Pons (tissue), 1 donor: ENCODE data around the gene ELK3.

ENCODE experiments used
- DNase-seq: peaks from one replicate; pipeline ENCODE4 v3.0.0-alpha.2; 2016; ENCODE audit warnings: low spot score

Gene ELK3

DNA sequence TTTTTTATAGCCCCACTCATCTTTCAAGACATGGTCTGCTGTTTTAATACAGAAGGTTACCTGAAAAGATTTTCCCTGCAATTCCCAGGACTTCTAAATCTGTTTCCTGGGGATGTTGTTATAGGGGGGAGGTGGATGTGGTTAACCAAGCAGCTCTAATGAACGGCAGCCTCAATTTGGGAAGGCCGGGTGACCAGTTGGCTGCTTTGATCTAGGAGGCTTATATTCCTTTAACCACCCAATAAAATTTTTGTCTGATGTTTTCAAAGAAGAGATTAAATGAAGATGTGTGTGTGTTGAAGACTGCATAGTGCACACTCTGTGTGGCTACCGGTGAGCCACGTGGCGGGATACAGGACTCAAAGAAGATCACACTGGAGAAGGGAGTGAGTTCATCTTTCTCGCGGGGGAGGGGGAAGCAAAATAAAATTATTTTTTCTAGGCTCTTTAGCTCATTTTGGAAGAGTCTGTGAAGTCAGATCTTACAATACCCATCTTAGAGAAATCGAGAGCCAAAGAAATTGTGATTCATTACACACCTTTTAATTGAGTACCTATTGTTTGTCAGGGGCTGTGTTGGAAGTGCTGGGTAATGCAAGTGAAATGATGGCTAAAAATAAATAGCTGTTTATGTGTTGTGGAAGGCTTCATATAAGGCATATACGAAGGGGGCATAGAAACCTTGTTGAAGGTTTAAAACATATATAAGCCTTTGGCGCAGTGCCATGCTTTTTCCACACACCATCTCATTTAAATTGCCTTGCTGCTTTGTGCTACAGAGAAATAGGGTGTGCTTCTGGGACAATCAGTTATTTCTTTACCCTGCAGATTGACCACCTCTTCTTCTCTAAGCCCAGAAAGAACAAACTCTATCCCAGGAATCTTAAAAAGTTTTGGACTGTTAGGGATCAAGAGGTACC lies 18.5 kb downstream of the ELK3 start:
- DNase-seq = no peak

DNA sequence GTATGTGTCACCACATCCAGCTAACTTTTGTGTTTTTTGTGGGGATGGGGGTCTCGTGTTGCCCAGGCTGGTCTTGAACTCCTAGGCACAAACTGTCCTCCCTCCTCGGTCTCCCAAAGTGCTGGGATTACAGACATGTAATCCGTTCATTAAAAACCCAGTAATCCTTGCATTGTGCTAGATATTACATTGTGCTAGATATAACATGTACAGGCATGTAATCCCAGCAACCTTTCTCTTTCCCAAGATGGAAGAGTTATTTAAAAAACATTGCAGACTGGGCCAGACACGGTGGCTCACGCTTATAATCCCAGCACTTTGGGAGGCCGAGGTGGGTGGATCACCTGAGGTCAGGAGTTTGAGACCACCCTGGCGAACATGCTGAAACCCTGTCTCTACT lies 19.7 kb downstream of the ELK3 start:
- DNase-seq = no peak

DNA sequence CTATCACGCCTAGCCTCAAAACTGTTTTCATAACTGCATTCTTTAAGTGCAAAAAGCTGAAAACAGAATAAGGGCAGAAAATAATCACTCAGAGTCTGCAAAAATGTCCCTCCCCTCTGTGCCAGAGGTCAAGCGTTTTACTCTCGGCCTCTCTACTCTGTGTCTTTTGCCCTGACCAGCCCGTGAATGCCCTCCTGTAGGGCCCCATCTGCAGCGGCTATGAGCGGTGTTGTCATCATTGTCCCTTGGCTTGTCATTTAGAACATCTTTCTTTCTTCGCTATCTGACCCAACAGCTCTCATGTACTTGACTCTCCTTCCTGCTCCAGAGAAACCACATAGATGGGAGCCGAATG lies 21.7 kb downstream of the ELK3 start:
- DNase-seq = no peak

DNA sequence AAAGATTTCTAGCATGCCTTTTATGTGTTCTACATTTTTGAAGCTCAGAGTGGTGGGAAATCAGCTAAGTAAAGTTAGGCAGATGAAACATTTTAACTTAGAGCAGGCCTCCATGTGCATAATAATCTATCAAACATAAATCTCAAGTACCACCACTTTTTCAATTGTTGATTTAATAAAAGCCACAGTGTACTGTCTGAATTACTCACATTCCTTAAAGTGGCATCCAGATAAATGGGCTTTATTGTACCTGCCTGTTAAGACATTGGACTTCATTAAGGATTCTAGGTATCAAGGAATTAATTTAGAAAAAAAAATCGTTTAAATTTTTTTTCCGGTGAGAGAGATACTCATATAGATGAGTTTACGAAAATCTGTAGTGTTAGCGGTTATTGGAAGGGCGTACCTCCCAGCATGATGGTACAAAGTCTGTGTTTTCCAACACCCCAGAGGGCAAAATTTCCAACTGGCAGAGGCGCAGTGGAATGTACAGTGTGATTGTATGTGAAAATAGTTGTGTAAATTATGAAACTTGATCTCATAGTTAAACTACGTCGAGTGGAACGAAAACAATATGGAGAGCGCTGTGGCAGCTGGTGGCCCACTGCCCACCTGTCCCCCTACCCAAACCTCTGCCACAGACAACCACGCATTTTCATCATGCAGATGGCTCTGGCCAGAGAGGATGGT lies 25.0 kb downstream of the ELK3 start:
- no peak for DNase-seq

DNA sequence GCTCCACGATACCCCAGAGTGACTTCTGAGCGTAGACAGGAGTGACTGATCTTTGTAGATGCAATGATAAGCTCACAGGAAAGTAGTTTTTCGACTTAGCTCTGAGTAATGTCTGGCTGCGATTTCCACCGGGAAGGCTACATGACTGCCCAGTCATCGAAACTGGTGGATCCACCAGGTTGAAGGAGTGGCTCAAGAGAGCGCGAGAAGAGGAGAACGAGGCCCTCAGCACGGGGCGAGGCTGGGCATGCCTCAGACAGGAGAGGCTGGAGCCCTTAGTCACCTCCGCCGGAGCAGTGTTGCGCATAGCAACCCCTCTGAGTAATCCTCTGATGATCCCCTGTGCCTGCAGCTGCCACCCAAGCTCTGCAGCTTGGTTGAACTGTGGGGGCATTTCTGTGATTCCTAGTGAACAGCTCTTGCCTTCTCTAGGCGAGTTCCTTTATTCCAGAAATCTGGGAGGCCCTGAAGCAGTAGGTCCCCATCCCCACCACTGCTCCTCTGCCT lies 25.6 kb downstream of the ELK3 start:
- no peak for DNase-seq

DNA sequence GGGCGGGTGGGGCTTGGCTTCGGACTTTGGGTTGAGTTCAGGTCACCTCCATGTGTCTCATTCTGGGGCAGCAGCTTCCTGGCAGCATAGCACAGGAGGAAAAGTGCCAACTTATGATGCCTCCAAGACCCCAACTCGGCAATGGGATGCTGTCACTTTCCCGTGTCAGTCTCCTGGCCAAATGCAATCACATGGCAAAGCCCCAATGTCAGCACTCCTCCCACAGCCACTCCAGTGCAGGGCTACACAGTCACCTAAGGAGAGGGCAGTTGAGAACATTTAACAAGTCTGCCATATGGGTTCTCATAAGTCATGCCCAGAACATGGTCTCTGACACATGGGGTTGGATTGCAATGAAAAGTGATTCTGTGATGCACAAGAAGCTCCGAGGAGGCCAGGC lies 26.7 kb downstream of the ELK3 start:
- DNase-seq = no peak

DNA sequence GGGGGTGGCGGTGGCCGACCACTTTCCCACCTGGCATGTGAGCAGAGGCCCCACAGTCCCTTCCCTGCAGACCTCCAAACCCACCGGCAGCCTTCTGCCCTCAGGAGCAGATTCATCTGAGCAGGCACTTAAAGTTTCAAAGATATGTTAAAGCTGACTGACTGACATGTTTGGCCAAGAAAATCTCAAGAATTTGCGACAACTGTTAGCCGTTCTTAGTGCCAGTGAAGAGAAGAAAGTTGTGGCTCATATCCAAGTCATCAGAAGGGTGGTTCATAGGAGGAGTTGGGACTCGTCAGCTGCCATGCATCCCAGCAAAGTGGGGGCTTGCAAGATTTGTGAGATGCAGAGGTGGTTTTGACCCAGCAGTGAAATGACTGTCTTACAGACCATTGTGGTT lies 27.2 kb downstream of the ELK3 start:
- DNase-seq = no peak

DNA sequence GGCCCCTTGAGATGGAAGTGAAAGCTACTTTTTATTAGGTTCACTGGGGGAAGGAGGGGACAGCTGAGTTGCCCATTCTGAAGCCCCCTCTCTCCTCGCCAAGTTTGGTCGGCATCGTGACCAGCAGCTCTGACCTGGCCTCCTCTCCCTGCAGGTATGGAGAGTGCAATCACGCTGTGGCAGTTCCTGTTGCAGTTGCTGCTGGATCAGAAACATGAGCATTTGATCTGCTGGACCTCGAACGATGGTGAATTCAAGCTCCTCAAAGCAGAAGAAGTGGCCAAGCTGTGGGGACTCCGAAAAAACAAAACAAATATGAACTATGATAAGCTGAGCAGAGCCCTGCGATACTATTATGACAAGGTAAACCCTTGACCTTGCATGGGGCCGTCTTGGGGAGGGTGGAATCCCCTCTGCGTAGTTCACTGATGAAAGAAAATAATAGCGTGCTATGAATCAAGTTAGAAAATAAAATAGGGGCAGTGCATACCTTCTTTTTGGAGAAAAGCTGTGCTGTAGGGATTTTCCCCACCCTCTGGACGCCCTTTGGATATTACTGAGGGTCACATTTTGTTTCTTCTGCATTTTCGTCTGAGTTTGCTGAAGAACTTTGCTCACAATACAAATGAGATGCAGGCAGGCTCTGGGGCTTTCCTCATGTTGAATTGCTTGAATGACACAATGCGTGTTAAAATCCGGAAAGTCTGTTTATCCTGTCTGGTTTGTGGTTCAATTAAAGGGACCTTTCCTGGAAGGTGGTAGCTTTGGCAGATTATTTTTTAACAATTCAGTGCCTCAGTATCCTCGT lies 29.4 kb downstream of the ELK3 start:
- no peak for DNase-seq

DNA sequence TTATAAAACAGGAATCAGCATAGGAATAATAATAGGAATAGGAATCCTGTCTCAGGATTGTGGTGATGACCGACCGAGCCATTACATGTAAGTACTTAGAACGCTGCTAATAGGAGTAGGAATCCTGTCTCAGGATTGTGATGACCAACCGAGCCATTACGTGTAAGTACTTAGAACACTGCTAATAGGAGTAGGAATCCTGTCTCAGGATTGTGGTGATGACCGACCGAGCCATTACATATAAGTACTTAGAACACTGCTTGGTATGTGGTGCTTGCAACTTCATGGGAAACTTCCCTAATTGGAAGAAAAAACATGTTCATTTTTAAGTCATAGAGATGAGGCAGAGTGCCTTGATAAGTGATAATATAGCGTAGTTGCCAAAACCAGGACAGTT lies 30.0 kb downstream of the ELK3 start:
- DNase-seq = no peak

DNA sequence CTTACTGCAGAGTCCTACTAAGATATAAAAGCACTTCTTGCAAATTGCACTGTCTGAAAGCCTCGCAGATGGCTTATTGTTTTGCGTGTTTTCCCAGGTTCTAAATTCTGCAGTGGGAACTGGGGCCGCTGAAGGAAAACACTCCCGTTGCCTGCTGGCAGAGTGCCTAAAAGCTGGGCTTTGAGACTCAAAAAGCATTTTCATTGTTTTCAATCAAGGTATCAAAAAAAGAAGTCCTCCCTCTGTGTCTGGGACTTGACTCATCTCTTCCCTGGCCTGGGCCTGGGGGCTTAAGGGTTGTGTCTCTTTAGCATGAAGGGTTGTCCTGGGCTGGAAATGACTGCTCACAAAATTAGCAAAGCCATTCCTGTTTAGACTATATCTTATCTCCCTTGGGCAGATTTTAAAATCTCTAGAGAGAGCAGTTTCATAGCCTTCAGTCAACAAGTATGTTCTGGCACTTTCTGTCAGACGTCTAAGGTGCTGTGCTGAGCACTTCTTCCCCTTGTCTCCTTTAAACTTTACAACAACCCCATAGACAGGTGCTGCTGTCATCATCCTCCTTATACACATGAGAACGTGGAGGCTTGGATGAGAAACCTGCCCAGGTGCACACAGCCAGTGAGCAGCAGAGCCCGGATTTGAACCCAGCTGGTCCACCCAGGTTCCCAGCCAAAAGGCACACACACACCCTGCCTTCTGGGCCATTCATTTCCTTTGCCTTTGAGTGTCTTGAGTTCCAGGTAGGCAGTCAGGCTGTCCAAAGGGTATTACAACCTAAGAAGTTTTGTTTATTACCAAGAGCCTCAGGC lies 31.1 kb downstream of the ELK3 start:
- DNase-seq = no peak

DNA sequence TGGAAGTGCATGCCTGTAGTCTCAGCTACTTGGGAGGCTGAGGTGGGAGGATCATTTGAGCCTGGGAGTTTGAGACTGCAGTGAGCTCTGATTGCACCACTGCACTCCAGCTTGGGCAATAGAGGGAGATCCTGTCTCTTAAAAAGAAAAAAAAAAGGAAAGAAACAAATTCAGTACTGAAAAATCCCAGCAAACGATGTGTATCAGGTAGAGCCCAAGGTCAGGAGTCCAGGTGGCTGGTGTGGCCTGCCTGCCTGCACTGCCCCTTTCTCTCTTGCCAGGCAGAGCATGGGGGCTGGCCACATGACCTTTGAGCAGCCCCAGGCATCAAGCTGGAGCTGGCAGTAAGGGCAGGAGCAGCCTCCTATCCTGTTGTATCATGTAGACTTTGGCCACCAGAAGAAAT lies 31.8 kb downstream of the ELK3 start:
- no peak for DNase-seq

DNA sequence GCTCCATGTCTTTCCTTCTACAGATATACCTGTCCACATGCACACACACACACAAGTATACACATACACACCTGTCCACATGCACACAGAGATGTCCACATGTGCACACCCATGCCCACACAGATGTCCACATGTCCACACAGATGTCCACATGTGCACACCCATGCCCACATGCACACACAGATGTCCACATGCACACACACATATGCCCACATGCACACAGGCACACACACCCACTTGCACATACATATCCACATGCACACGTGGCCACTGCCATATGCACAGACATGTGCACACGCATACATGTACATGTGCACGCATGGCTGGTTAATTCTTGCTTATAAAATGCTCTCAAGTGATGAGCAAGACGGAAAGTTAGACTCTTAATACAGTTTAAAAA lies 32.2 kb downstream of the ELK3 start:
- no peak for DNase-seq

DNA sequence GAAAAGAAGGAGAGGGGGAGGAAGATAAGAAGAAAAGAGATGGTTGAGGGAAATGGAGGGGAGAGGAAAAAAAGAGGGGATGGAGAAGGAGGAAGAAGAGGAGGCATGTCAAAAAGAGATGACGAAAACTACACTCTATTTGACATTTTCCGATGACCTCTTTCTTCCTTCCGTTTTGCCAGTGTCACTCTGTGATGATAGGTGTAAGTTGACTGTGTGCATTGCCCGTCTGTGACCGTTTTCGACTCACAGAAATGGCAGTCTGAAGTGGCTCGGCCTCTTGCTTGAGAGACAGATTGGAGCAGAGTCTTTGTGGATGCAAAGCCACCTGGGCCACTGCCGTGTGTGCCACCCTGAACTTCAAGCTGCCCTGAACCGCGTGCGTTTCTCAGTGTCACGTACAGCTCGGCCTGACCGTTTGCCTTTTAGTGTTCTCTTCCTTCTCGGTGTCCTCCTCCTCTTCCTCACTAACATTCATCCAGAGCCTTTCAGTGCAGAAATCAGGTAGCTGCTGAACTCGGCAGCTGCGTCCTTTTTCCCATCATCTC lies 32.7 kb downstream of the ELK3 start:
- DNase-seq = no peak

DNA sequence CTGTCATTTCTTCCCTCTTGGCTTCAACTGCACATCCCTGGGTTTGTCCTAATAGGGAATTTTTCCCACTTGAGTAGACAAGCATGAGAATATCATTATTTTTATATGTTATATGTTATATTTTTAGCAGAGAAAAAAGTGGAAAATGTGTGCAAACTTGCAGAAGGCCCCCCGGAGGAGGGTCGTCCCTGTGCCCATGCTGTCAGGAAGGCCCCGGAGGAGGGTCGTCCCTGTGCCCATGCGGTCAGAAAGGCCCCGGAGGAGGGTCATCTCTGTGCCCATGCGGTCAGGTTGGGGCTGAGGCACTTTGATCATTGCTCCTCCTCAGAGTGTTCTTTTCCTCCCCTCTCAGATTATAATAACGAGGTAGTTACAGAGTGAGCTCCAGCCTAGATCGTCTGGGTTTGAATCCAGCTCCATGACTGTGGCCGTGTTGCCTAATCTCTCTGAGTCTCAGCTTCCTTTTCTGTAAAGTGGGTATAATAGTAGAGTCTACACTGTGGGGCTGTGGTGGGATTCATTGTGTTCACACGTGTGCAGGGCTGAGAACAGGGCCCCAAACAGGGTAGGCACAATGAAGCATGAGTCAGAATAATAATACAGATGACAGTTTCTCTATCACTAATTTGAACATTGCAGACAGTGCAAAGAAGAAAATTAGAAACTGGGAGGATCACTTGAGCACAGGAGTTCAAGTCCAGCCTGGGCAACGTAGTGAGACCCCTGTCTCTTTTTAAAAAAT lies 33.4 kb downstream of the ELK3 start:
- DNase-seq = no peak

DNA sequence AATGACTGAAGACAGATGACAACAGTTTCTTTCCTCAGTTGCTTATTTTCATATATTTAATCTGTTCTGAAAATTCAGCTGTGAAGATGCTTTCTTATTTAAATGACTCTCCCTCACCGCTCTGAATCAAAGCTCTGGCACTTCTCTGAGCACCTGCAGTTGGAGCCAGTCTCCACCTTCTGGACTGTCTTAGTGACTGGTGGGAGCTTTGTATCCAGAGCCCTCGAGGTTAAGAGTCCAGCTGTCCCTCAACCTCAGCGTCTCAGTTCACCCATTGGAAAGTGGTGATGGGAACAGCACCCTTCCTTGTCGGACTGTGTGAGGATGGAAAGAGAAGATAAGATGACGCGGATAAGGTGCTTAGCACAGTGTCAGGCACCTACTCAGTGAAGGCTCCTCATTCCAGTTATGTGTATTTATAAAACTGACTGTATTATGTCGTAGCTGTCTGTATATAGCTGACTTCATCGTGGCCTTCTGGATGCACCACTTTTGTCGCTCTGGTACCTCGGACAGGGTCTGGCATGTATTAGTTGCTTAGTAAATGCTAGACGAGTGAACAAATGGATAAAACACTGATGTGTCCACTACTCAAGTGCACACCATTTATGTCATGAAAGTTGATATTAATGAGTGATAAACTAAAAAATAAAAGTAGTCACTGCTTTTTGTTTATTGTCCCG lies 34.5 kb downstream of the ELK3 start:
- no peak for DNase-seq

DNA sequence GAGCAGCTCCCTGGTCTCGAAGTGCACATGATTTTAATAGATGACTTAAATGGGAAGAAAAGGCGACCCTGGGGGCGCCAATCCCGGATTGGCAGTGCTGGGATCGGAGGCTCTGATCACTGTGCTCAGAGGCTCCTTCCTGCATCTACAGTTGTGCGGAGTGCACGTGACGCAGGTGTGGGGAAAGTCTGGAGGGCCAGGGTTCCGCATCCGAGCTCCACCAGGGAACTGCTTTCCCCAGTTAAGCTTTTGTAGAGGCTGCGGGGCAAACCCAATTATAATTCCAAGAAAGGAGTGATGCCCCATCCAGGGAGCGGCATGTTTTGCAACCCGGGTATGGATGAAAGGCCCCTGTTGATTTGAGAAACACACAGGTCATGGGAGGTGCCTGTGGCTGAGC lies 36.5 kb downstream of the ELK3 start:
- no peak for DNase-seq

DNA sequence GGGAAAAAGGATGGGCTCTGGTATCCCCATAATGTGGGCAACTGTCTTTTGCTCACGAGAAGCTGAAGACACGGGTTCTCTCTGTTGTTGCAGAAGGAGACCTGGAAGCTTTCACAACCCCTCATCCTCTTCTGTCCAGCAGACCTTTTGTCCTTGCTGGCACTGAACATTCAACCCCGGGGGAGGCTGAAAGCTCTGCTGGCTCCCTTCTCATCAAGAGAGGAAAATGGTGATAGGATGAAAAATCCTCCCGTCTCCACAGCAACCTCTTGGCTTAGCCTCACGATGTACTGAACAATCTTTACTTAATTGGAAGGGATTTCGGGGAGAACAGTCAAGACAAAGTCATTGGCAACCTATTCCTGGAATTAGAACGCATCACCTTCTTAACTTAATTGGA lies 39.0 kb downstream of the ELK3 start:
- DNase-seq = no peak

DNA sequence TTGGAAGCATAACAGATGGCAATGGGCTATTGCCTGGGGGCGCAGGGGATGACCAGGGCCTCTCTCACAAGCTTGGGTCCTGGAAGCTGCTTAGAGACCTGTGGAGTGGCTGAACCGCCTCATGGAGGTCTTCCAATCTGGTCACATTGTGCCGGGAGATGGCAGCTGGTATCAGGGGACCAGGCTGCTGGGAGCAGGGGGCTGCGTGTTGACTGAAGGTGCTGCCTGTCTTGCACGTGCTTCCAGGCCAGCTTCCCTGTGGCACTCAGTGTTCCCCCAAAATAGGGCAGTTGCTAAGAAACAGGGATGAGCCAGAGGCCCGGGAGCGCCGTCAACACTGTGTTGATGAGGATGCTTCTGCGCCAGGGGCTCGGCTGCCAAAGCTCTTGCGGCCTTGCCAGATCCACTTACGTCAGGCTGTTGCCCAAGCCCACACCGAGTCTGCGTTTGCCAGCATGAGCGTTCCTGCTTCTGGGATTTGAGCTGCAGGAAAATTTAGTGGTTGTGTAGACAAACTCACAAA lies 39.8 kb downstream of the ELK3 start:
- peak; percentile 89 for DNase-seq

DNA sequence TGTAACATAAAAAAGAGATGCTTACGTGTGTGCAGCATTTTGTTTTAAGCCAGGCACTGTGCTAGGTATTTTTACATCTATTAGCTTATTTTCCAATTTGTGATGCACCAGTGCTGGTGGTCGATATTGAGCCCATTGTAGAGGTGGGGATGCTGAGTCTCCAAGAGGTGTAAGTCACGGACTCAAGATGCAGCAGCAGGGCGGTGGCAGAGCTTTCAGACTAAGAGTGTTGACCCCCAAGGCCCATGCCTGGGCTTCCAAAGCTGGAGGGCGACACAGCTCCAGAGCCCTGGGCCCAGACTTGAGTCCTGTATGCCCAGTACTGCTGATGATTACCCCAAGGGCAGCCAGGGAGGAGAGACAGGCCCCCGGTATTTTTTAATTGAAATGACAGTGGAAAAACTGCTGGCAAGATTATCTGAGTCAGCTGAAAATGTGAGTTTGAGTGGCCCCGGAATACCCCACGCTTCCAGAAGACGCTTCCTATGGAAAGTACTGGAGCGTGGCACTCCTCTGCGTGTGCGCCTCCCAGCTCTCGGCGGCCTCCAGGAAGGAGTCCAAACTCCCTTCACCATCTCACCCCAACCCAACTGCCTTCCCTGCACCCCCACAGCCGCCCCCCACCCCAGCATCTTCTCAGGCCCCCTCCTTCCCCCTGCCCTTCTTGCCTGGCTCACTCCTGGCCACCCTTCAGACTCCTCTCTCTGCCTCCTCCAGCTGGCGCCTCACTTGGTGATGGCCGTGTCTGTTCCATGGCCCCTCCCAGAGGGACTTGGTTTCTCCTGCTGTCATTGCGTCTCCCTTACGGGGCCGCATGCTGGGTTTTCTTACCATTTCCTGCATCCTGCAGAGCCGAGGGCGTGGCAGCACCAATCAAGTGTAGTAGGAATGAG lies 40.7 kb downstream of the ELK3 start:
- DNase-seq = no peak
